Endothelial cell of hepatic sinusoid (primary cell): ENCODE data around the gene HACD4.
"Not testable (repeated sequence)": the region's sequence is repeated elsewhere in the genome, so short reads cannot be mapped to it uniquely, and the experiment has no call there.

Source experiments
- in situ Hi-C: cut with HindIII; loops from 2 replicates; pipeline ENCODE4 v1.10.0; 2017; ENCODE audit warnings: low sequenced_read_pairs

The HACD4 gene

GRCh38 chr9:20974191-20974938 lies 57.1 kb downstream of the HACD4 start:
- in situ Hi-C loops = not testable (repeated sequence)

GRCh38 chr9:20973246-20973947 lies 58.0 kb downstream of the HACD4 start:
- in situ Hi-C loops = not testable (repeated sequence)

- in situ Hi-C loops = no loop called here
Measured at GRCh38 chr9:20972684-20973083, 58.8 kb downstream of the HACD4 start.

GRCh38 chr9:20962536-20963225 lies 68.8 kb downstream of the HACD4 start:
- in situ Hi-C loops = no loop called here

DNA sequence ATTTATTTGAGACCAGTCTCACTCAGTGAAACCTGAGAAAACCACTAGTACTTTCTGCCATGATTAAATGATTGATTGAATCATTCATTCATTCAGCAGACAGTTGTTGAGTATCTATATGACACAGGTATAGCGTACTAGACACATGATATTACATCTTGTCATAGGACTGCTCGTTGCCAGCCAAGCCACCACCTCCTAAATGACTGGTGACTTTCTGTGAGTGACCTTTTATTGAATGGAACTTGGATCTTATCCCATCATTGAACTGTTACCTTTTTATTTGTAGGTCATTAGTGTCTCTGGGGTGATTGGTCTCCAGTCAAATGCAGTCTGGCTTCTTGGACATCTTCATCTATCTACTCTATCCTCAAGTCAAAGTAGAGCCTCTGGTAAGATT lies 80.7 kb downstream of the HACD4 start:
- in situ Hi-C loops = no loop called here
